GM19438 (cell line): Measurements from ENCODE around the gene ATXN1.
"Not testable (repeated sequence)": the region's sequence is repeated elsewhere in the genome, so short reads cannot be mapped to it uniquely, and the experiment has no call there.

Experiments used
- ATAC-seq: cut with Tn5 transposase; IDR thresholded peaks from one replicate; pipeline ENCODE4 v1.9.1; 2021; ENCODE audit warnings: low read depth; ENCODE audit not compliant: unreplicated experiment

ATXN1 gene

GRCh38 chr6:16548121-16548520, 213.1 kb downstream of the ATXN1 start:
- ATAC-seq, result no peak

GRCh38 chr6:16547587-16547986, 213.7 kb downstream of the ATXN1 start:
- no peak for ATAC-seq

GRCh38 chr6:16546861-16547260, 214.4 kb downstream of the ATXN1 start:
- no peak for ATAC-seq

- no peak for ATAC-seq
These were observed 215.9 kb downstream of the ATXN1 start for GRCh38 chr6:16545382-16545781.

- ATAC-seq, result no peak
These were observed 216.7 kb downstream of the ATXN1 start for GRCh38 chr6:16544521-16544920.

- ATAC-seq, result no peak
These were observed 217.3 kb downstream of the ATXN1 start for GRCh38 chr6:16544006-16544405.

- ATAC-seq, result no peak
These were observed 217.7 kb downstream of the ATXN1 start for GRCh38 chr6:16543521-16543920.

- no peak for ATAC-seq
These were observed 219.2 kb downstream of the ATXN1 start for GRCh38 chr6:16542070-16542469.

GRCh38 chr6:16540804-16541752, 220.2 kb downstream of the ATXN1 start:
- no peak for ATAC-seq

GRCh38 chr6:16540383-16540782, 220.9 kb downstream of the ATXN1 start:
- ATAC-seq, result not testable (repeated sequence)

- no peak for ATAC-seq
These were observed 222.0 kb downstream of the ATXN1 start for GRCh38 chr6:16539086-16539931.

- ATAC-seq, result no peak
These were observed 225.7 kb downstream of the ATXN1 start for GRCh38 chr6:16535564-16535963.

- ATAC-seq, result no peak
These were observed 227.5 kb downstream of the ATXN1 start for GRCh38 chr6:16533721-16534136.

GRCh38 chr6:16533210-16533609, 228.1 kb downstream of the ATXN1 start:
- ATAC-seq, result no peak

GRCh38 chr6:16527691-16528090, 233.6 kb downstream of the ATXN1 start:
- ATAC-seq, result no peak

GRCh38 chr6:16524380-16524707, 236.9 kb downstream of the ATXN1 start:
- ATAC-seq, result no peak

GRCh38 chr6:16523606-16524379, 237.5 kb downstream of the ATXN1 start:
- ATAC-seq, result no peak

GRCh38 chr6:16522937-16523336, 238.3 kb downstream of the ATXN1 start:
- no peak for ATAC-seq

- ATAC-seq, result no peak
These were observed 239.7 kb downstream of the ATXN1 start for GRCh38 chr6:16521528-16521927.

GRCh38 chr6:16519265-16520242, 241.7 kb downstream of the ATXN1 start:
- ATAC-seq, result no peak
